ENCODE measurements around the gene CAMTA1.

Gene CAMTA1

DNA sequence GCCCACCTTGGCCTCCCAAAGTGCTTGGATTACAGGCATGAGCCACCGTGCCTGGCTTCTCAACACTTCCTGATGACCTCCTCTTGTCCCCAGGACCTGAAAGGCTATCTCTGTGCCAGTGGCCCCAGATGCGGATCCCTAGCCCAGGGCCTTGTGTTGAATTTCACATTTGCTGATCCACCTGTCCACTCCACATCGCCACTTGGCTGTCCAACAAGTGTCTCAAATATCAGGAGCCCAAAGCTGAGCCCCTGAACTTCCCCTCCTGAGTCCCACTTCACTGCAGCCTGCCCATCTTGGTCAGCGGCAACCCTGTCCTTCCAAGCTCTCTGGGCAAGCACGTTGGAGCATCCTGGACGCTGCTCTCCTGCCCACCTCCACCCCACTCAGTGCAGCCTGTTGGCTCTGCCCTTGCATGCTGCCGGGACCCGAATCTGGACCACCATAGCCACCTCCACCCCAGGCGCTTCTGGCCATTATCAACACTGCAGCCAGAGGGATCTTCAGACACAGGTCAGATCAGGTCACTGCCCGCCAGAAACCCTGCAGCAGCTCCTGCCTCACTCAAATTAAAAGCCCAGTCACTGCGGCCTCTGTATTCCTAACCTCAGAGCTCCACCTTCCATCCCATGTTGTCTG is 633.3 kb downstream of the CAMTA1 start:
- H3K27ac ChIP-seq (ENCODE audit: low read length) = no peak overlapping the region
- no peaks in the 10 kb centered on the region for H3K79me2 ChIP-seq (ENCODE audit: low read length)
- DNase-seq = no peak
- H3K9ac ChIP-seq (ENCODE audit: low read length) = no peak overlapping the region
- no peaks in the 10 kb centered on the region for H3K9me3 ChIP-seq (replicated peaks; ENCODE audit: insufficient read depth, low read length)
- H3K36me3 ChIP-seq (replicated peaks; ENCODE audit: insufficient read depth, low read length) = no peaks in the 10 kb centered on the region
- peaks cover 56% of the 10 kb centered on the region for H3K27me3 ChIP-seq (replicated peaks; ENCODE audit: insufficient read depth, low read length)
- H3K4me2 ChIP-seq (ENCODE audit: low read depth, low read length) = no peak overlapping the region
- H3F3A ChIP-seq (ENCODE audit: insufficient read depth, low read length) = no peaks in the 10 kb centered on the region
- H4K20me1 ChIP-seq (ENCODE audit: insufficient read depth, low read length) = no peaks in the 10 kb centered on the region
- H3K4me3 ChIP-seq (ENCODE audit: low read length) = no peak overlapping the region
- no peaks in the 10 kb centered on the region for H3K9me2 ChIP-seq (replicated peaks; ENCODE audit: insufficient read depth, low read length)
- no peak overlapping the region for H2AFZ ChIP-seq (ENCODE audit: low read length)
- TF ChIP-seq CTCF (IDR thresholded peaks at IDR 0.05; ENCODE audit: low read length) (no peak), EZH2 (optimal IDR thresholded peaks at IDR 0.05; ENCODE audit: low read depth, low read length) (no peak), EZH2phosphoT487 (IDR thresholded peaks at IDR 0.05; ENCODE audit: low read length) (no peak)
- no peaks in the 10 kb centered on the region for H3K4me1 ChIP-seq (ENCODE audit: low read length)

GRCh38 chr1:7420098-7420445 is 634.8 kb downstream of the CAMTA1 start:
- H3K27me3 ChIP-seq (replicated peaks; ENCODE audit: insufficient read depth, low read length) = peaks cover 72% of the 10 kb centered on the region
- H3K4me3 ChIP-seq (ENCODE audit: low read length) = no peak overlapping the region
- no peaks in the 10 kb centered on the region for H3K79me2 ChIP-seq (ENCODE audit: low read length)
- no peaks in the 10 kb centered on the region for H3F3A ChIP-seq (ENCODE audit: insufficient read depth, low read length)
- H4K20me1 ChIP-seq (ENCODE audit: insufficient read depth, low read length) = no peaks in the 10 kb centered on the region
- no peak for TF ChIP-seq CTCF (IDR thresholded peaks at IDR 0.05; ENCODE audit: low read length)
- TF ChIP-seq EZH2 (optimal IDR thresholded peaks at IDR 0.05; ENCODE audit: low read depth, low read length) = no peak
- no peaks in the 10 kb centered on the region for H3K4me1 ChIP-seq (ENCODE audit: low read length)
- no peak overlapping the region for H3K4me2 ChIP-seq (ENCODE audit: low read depth, low read length)
- no peaks in the 10 kb centered on the region for H3K9me2 ChIP-seq (replicated peaks; ENCODE audit: insufficient read depth, low read length)
- DNase-seq = no peak
- no peak overlapping the region for H2AFZ ChIP-seq (ENCODE audit: low read length)
- no peaks in the 10 kb centered on the region for H3K9me3 ChIP-seq (replicated peaks; ENCODE audit: insufficient read depth, low read length)
- no peak overlapping the region for H3K9ac ChIP-seq (ENCODE audit: low read length)
- H3K36me3 ChIP-seq (replicated peaks; ENCODE audit: insufficient read depth, low read length) = no peaks in the 10 kb centered on the region
- no peak overlapping the region for H3K27ac ChIP-seq (ENCODE audit: low read length)

- H3K9me3 ChIP-seq (replicated peaks; ENCODE audit: insufficient read depth, low read length) = no peaks in the 10 kb centered on the region
- TF ChIP-seq EZH2 (optimal IDR thresholded peaks at IDR 0.05; ENCODE audit: low read depth, low read length) (no peak), CTCF (IDR thresholded peaks at IDR 0.05; ENCODE audit: low read length) (no peak), EZH2phosphoT487 (IDR thresholded peaks at IDR 0.05; ENCODE audit: low read length) (no peak)
- H2AFZ ChIP-seq (ENCODE audit: low read length) = no peak overlapping the region
- H4K20me1 ChIP-seq (ENCODE audit: insufficient read depth, low read length) = no peaks in the 10 kb centered on the region
- no peaks in the 10 kb centered on the region for H3K4me1 ChIP-seq (ENCODE audit: low read length)
- H3K27me3 ChIP-seq (replicated peaks; ENCODE audit: insufficient read depth, low read length) = peaks cover 77% of the 10 kb centered on the region
- no peak overlapping the region for H3K9ac ChIP-seq (ENCODE audit: low read length)
- H3K9me2 ChIP-seq (replicated peaks; ENCODE audit: insufficient read depth, low read length) = no peaks in the 10 kb centered on the region
- no peak for DNase-seq
- no peak overlapping the region for H3K4me3 ChIP-seq (ENCODE audit: low read length)
- no peaks in the 10 kb centered on the region for H3F3A ChIP-seq (ENCODE audit: insufficient read depth, low read length)
- no peaks in the 10 kb centered on the region for H3K36me3 ChIP-seq (replicated peaks; ENCODE audit: insufficient read depth, low read length)
- H3K79me2 ChIP-seq (ENCODE audit: low read length) = no peaks in the 10 kb centered on the region
- H3K27ac ChIP-seq (ENCODE audit: low read length) = no peak overlapping the region
- no peak overlapping the region for H3K4me2 ChIP-seq (ENCODE audit: low read depth, low read length)
Observed at GRCh38 chr1:7420470-7421100, 635.3 kb downstream of the CAMTA1 start.
